OCI-M1 (cell line): ENCODE data around the gene FAM168B.
"Not testable (repeated sequence)": the region's sequence is repeated elsewhere in the genome, so short reads cannot be mapped to it uniquely, and the experiment has no call there.

Experiments
- DNase-seq: peaks from one replicate; lab custom pipeline; 2025; lab: John Stamatoyannopoulos, UW

Gene FAM168B

GRCh38 chr2:131093006-131093695 is at the start of gene FAM168B:
Gene FAM168B, minus strand, starts transcription at chr2:131093460. Its CDS starts 10,814 bp downstream, at chr2:131082646.
- DNase-seq = peak; percentile 92

GRCh38 chr2:131142849-131143248 is 49.6 kb upstream of the FAM168B start:
- no peak for DNase-seq

GRCh38 chr2:131140581-131140980 is 47.3 kb upstream of the FAM168B start:
- no peak for DNase-seq

- no peak for DNase-seq
These were observed 39.5 kb upstream of the FAM168B start for GRCh38 chr2:131132729-131133128.

- no peak for DNase-seq
These were observed 37.0 kb upstream of the FAM168B start for GRCh38 chr2:131130298-131130596.

- no peak for DNase-seq
These were observed 34.7 kb upstream of the FAM168B start for GRCh38 chr2:131127981-131128380.

GRCh38 chr2:131127076-131127475 is 33.8 kb upstream of the FAM168B start:
- DNase-seq = no peak

- no peak for DNase-seq
These were observed 33.2 kb upstream of the FAM168B start for GRCh38 chr2:131126436-131126835.

- no peak for DNase-seq
These were observed 32.0 kb upstream of the FAM168B start for GRCh38 chr2:131125195-131125757.

- DNase-seq = no peak
These were observed 29.9 kb upstream of the FAM168B start for GRCh38 chr2:131123192-131123591.

GRCh38 chr2:131122496-131122895 is 29.2 kb upstream of the FAM168B start:
- no peak for DNase-seq

GRCh38 chr2:131121464-131121863 is 28.2 kb upstream of the FAM168B start:
- no peak for DNase-seq

GRCh38 chr2:131120815-131121317 is 27.6 kb upstream of the FAM168B start:
- no peak for DNase-seq

- DNase-seq = no peak
These were observed 22.5 kb upstream of the FAM168B start for GRCh38 chr2:131115752-131116151.

GRCh38 chr2:131114950-131115349 is 21.7 kb upstream of the FAM168B start:
- DNase-seq = not testable (repeated sequence)

GRCh38 chr2:131113566-131114227 is 20.4 kb upstream of the FAM168B start:
- no peak for DNase-seq

GRCh38 chr2:131112529-131112928 is 19.3 kb upstream of the FAM168B start:
- DNase-seq = no peak

GRCh38 chr2:131105950-131106801 is 12.9 kb upstream of the FAM168B start:
- DNase-seq = peak; percentile 85

GRCh38 chr2:131105156-131105949 is 12.1 kb upstream of the FAM168B start, which contains the start of gene PLEKHB2:
Gene PLEKHB2, plus strand, starts transcription at chr2:131105336. Its CDS starts 15,606 bp downstream, at chr2:131120942.
- peak; percentile 96 for DNase-seq

GRCh38 chr2:131104487-131105155 is 11.4 kb upstream of the FAM168B start:
- DNase-seq = peak; percentile 79

- DNase-seq = no peak
These were observed 9.9 kb upstream of the FAM168B start for GRCh38 chr2:131103165-131103564.
